C4-2B (cell line): ENCODE data around the gene SLC22A15.

Experiments used
- H3K27ac ChIP-seq: fragments of 450-650 bp; 2 replicates; pipeline ENCODE4 v1.5.1; 2017
- CTCF ChIP-seq: fragments of 450-650 bp; conservative IDR thresholded peaks from 2 replicates; pipeline ENCODE4 v1.5.1; 2017; ENCODE audit warnings: mild to moderate bottlenecking
- ZFX ChIP-seq: fragments of 450-650 bp; IDR thresholded peaks from 2 replicates; pipeline ENCODE4 v1.6.1; 2017

SLC22A15 gene

GRCh38 chr1:116118471-116118870, 142.2 kb downstream of the SLC22A15 start:
- no peak overlapping the region for H3K27ac ChIP-seq
- TF ChIP-seq ZFX, result no peak
- no peak for TF ChIP-seq CTCF
